HepG2 (cell line): Measurements from ENCODE around the gene PRDX6. TPM values are rescaled to one million over a fixed set of nuclear protein-coding genes. Genes with fewer than 3 reads are reported as not detected.

Experiments
- CENPT ChIP-seq: sonication (generic); formaldehyde crosslinking; IDR thresholded peaks from 2 replicates; pipeline ENCODE4 v1.8.0; 2022; ENCODE audit warnings: low read depth, mild to moderate bottlenecking, moderate library complexity, missing genetic modification reagents
- CHD2 ChIP-seq: IDR thresholded peaks from 2 replicates; pipeline ENCODE4 v1.6.1; 2011; ENCODE audit warnings: low read depth, low read length, improper control_type of control experiment
- FOXM1 ChIP-seq: sonication (generic); formaldehyde crosslinking; IDR thresholded peaks from 2 replicates; pipeline ENCODE4 v1.5.0; 2020; ENCODE audit warnings: missing genetic modification reagents
- GTF2F1 ChIP-seq: fragments of 150-350 bp; IDR thresholded peaks from 2 replicates; pipeline ENCODE4 v1.6.1; 2014; ENCODE audit warnings: low read length
- HHEX ChIP-seq: IDR thresholded peaks from 2 replicates; pipeline ENCODE4 v1.6.1; 2016; ENCODE audit warnings: control low read depth
- HNRNPK ChIP-seq: fragments of 200-400 bp; formaldehyde crosslinking; IDR thresholded peaks from 2 replicates; pipeline ENCODE4 v1.6.1; 2018; ENCODE audit warnings: low read length, low read depth, moderate library complexity, mild to moderate bottlenecking; ENCODE audit not compliant: poor library complexity, severe bottlenecking
- IKZF4 ChIP-seq: sonication (generic); formaldehyde crosslinking; IDR thresholded peaks from 2 replicates; pipeline ENCODE4 v1.5.1; 2020; ENCODE audit warnings: borderline replicate concordance, mild to moderate bottlenecking, low read depth, missing genetic modification reagents; ENCODE audit errors: not compliant biosample characterization
- RFX3 ChIP-seq: IDR thresholded peaks from 2 replicates; pipeline ENCODE4 v1.6.1; 2016; ENCODE audit warnings: missing biosample characterization, missing genetic modification reagents
- RFXANK ChIP-seq: IDR thresholded peaks from 2 replicates; pipeline ENCODE4 v1.6.1; 2016
- SYNCRIP ChIP-seq: fragments of 200-400 bp; formaldehyde crosslinking; IDR thresholded peaks from 2 replicates; pipeline ENCODE4 v1.6.1; 2018; ENCODE audit warnings: mild to moderate bottlenecking, low read depth, low read length; ENCODE audit not compliant: insufficient read depth
- TBX3 ChIP-seq: fragments of 450-650 bp; IDR thresholded peaks from 2 replicates; pipeline ENCODE4 v1.6.1; 2017; ENCODE audit warnings: antibody characterized with exemption, mild to moderate bottlenecking, inconsistent platforms, borderline replicate concordance
- TEAD2 ChIP-seq: sonication (generic); formaldehyde crosslinking; IDR thresholded peaks from 2 replicates; pipeline ENCODE4 v1.9.0; 2021; ENCODE audit warnings: missing genetic modification reagents
- TOPORS ChIP-seq: sonication (generic); formaldehyde crosslinking; IDR thresholded peaks from 2 replicates; pipeline ENCODE4 v1.8.0; 2023; ENCODE audit warnings: mild to moderate bottlenecking, missing genetic modification reagents
- ZFP82 ChIP-seq: sonication (generic); formaldehyde crosslinking; IDR thresholded peaks from 2 replicates; pipeline ENCODE4 v1.5.1; 2020; ENCODE audit warnings: mild to moderate bottlenecking, missing genetic modification reagents, borderline replicate concordance
- ZNF264 ChIP-seq: sonication (generic); formaldehyde crosslinking; IDR thresholded peaks from 2 replicates; pipeline ENCODE4 v1.4.0; 2020; ENCODE audit warnings: missing genetic modification reagents
- ZNF331 ChIP-seq: sonication (generic); formaldehyde crosslinking; IDR thresholded peaks from 2 replicates; pipeline ENCODE4 v1.4.0; 2020; ENCODE audit warnings: missing genetic modification reagents
- ZNF564 ChIP-seq: sonication (generic); formaldehyde crosslinking; IDR thresholded peaks from 2 replicates; pipeline ENCODE4 v1.8.1; 2023; ENCODE audit warnings: mild to moderate bottlenecking, missing genetic modification reagents
- ZNF567 ChIP-seq: sonication (generic); formaldehyde crosslinking; IDR thresholded peaks from 2 replicates; pipeline ENCODE4 v1.8.1; 2023; ENCODE audit warnings: mild to moderate bottlenecking, missing genetic modification reagents, borderline replicate concordance
- ZNF883 ChIP-seq: sonication (generic); formaldehyde crosslinking; IDR thresholded peaks from 2 replicates; pipeline ENCODE4 v1.5.1; 2020; ENCODE audit warnings: mild to moderate bottlenecking, missing genetic modification reagents; ENCODE audit errors: not compliant biosample characterization
- polyA plus RNA-seq, 8 experiments: library from polyadenylated mRNA; depleted of rRNA in 3 of 8; stranded (reverse) in 7 of 8; unstranded in 1 of 8; fragments of >200 nt; fragmentation: Illumina TruSeq in 4 of 8; extraction: Trizol in 4 of 8; gene quantifications; 2 replicates each; pipeline versions ENCODE4 v1.2.1 to v1.2.3, GENCODE V29; 2011 to 2016; ENCODE audit warnings: low read depth in 4 of 8, missing spikeins in 1 of 8, mixed read lengths in 1 of 8; ENCODE audit not compliant: insufficient read depth in 1 of 8
- total RNA-seq, 5 experiments: library from RNA; depleted of rRNA; stranded (reverse); fragments of >200 nt; fragmentation: Illumina TruSeq; extraction: Trizol; gene quantifications; 2 replicates each; pipeline ENCODE4 v1.2.3, GENCODE V29; 2016; ENCODE audit warnings: low read depth in 1 of 5
- TF ChIP-seq, protein P1 (sequence below): IDR thresholded peaks from 2 replicates; pipeline ENCODE4 v1.6.1; 2016; ENCODE audit warnings: control low read depth
- TF ChIP-seq, protein P2 (sequence below): sonication (generic); formaldehyde crosslinking; IDR thresholded peaks from 2 replicates; pipeline ENCODE4 v1.8.1; 2023; ENCODE audit warnings: mild to moderate bottlenecking, missing genetic modification reagents, borderline replicate concordance
- TF ChIP-seq, protein P3 (sequence below): sonication (generic); formaldehyde crosslinking; IDR thresholded peaks from 2 replicates; pipeline ENCODE4 v1.4.0; 2020; ENCODE audit warnings: mild to moderate bottlenecking, missing genetic modification reagents, borderline replicate concordance
- TF ChIP-seq, protein P4 (sequence below): fragments of 450-650 bp; IDR thresholded peaks from 2 replicates; pipeline ENCODE4 v1.6.1; 2016

Gene PRDX6
- total and polyA plus RNA-seq, 2 of the 13 experiments (the other 11 are each of a cell fraction or from before 2014, with no cell fraction given) = 224 to 309 TPM

DNA sequence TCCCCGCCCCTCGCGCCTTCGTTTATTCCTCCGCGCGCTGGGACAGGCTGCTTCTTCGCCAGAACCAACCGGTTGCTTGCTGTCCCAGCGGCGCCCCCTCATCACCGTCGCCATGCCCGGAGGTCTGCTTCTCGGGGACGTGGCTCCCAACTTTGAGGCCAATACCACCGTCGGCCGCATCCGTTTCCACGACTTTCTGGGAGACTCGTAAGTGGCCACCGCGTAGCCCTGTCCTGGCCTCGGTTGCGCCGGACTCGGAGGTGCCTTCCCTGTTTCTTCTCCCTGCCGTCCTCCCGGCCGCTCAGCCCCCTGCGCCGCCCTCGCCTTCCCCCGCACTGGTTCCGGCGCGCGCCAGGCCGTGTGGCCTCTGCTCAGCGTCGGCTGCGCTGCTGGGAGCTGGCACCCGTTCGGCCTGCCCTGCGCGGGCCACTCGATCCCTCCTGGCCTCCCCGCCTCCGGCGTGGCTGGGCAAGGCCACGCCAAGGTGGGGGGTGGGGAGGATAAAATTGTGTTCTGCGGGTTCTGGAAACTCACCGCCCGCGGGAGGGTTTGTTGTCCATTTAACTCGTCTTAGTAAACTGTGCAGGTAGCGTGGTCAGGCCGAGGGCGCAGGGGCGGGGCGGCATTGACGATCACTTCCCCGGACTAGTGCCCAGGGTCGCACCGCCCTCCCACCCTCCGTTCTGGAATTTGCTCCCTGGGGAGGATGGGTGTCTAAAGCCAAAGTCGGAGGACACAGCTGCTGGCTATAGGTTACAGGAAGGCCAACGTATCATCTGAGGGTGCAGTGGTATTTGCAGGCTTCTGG, at the start of gene PRDX6 (continued):
- no peak for TF ChIP-seq IKZF4 (CRISPR knock-in tag)
- TF ChIP-seq RFXANK = no peak
- TF ChIP-seq ZFP82 (CRISPR knock-in tag) = 0 out of 2 replicates have a peak, but pooled peaks have one; percentile 26
- TF ChIP-seq, protein P1, sequence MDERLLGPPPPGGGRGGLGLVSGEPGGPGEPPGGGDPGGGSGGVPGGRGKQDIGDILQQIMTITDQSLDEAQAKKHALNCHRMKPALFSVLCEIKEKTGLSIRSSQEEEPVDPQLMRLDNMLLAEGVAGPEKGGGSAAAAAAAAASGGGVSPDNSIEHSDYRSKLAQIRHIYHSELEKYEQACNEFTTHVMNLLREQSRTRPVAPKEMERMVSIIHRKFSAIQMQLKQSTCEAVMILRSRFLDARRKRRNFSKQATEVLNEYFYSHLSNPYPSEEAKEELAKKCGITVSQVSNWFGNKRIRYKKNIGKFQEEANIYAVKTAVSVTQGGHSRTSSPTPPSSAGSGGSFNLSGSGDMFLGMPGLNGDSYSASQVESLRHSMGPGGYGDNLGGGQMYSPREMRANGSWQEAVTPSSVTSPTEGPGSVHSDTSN = no peak
- TF ChIP-seq ZNF331 (CRISPR knock-in tag) = peak; percentile 4; the same call in 1 of the 2 replicates
- TF ChIP-seq HNRNPK = peak; percentile 22
- TF ChIP-seq SYNCRIP = no peak
- no peak for TF ChIP-seq GTF2F1
- no peak for TF ChIP-seq ZNF264 (CRISPR knock-in tag)
- TF ChIP-seq, protein P2, sequence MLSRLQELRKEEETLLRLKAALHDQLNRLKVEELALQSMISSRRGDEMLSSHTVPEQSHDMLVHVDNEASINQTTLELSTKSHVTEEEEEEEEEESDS = no peak
- no peak for TF ChIP-seq FOXM1
- TF ChIP-seq RFX3 (CRISPR knock-in tag) = no peak
- TF ChIP-seq, protein P3, sequence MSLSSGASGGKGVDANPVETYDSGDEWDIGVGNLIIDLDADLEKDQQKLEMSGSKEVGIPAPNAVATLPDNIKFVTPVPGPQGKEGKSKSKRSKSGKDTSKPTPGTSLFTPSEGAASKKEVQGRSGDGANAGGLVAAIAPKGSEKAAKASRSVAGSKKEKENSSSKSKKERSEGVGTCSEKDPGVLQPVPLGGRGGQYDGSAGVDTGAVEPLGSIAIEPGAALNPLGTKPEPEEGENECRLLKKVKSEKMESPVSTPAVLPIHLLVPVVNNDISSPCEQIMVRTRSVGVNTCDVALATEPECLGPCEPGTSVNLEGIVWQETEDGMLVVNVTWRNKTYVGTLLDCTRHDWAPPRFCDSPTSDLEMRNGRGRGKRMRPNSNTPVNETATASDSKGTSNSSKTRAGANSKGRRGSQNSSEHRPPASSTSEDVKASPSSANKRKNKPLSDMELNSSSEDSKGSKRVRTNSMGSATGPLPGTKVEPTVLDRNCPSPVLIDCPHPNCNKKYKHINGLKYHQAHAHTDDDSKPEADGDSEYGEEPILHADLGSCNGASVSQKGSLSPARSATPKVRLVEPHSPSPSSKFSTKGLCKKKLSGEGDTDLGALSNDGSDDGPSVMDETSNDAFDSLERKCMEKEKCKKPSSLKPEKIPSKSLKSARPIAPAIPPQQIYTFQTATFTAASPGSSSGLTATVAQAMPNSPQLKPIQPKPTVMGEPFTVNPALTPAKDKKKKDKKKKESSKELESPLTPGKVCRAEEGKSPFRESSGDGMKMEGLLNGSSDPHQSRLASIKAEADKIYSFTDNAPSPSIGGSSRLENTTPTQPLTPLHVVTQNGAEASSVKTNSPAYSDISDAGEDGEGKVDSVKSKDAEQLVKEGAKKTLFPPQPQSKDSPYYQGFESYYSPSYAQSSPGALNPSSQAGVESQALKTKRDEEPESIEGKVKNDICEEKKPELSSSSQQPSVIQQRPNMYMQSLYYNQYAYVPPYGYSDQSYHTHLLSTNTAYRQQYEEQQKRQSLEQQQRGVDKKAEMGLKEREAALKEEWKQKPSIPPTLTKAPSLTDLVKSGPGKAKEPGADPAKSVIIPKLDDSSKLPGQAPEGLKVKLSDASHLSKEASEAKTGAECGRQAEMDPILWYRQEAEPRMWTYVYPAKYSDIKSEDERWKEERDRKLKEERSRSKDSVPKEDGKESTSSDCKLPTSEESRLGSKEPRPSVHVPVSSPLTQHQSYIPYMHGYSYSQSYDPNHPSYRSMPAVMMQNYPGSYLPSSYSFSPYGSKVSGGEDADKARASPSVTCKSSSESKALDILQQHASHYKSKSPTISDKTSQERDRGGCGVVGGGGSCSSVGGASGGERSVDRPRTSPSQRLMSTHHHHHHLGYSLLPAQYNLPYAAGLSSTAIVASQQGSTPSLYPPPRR (CRISPR knock-in tag) = peak; percentile 78; the same call in 1 of the 2 replicates
- TF ChIP-seq TOPORS = peak; percentile 55; the same call in 1 of the 2 replicates
- no peak for TF ChIP-seq TBX3
- TF ChIP-seq ZNF883 = peak; percentile 68
- TF ChIP-seq CENPT (CRISPR knock-in tag) = no peak
- TF ChIP-seq, protein P4, sequence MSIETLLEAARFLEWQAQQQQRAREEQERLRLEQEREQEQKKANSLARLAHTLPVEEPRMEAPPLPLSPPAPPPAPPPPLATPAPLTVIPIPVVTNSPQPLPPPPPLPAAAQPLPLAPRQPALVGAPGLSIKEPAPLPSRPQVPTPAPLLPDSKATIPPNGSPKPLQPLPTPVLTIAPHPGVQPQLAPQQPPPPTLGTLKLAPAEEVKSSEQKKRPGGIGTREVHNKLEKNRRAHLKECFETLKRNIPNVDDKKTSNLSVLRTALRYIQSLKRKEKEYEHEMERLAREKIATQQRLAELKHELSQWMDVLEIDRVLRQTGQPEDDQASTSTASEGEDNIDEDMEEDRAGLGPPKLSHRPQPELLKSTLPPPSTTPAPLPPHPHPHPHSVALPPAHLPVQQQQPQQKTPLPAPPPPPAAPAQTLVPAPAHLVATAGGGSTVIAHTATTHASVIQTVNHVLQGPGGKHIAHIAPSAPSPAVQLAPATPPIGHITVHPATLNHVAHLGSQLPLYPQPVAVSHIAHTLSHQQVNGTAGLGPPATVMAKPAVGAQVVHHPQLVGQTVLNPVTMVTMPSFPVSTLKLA = no peak
- TF ChIP-seq ZNF564 (CRISPR knock-in tag) = peak; percentile 98; the same call in 1 of the 2 replicates
- TF ChIP-seq CHD2 = no peak
- no peak for TF ChIP-seq ZNF567 (CRISPR knock-in tag)
- TF ChIP-seq HHEX = no peak
- TF ChIP-seq TEAD2 (CRISPR knock-in tag) = 0 out of 2 replicates have a peak, but pooled peaks have one; percentile 15
